Loucy (cell line): ENCODE results near the gene OIT3.

Experiments
- H2AFZ ChIP-seq: fragments of 200-600 bp; sonication (generic); 2 replicates; pipeline ENCODE4 v1.6.0; 2016; ENCODE audit warnings: antibody characterized with exemption, mild to moderate bottlenecking, low read length, moderate library complexity
- H3F3A ChIP-seq: fragments of 200-600 bp; 2 replicates; pipeline ENCODE4 v1.6.0; 2016; ENCODE audit warnings: antibody characterized with exemption, low read depth, mild to moderate bottlenecking
- H3K27me3 ChIP-seq: fragments of 200-600 bp; sonication (generic); 2 replicates; pipeline ENCODE4 v1.6.1; 2014; ENCODE audit warnings: low read length, mild to moderate bottlenecking; ENCODE audit not compliant: insufficient read depth, poor library complexity, severe bottlenecking
- H3K36me3 ChIP-seq: fragments of 200-600 bp; sonication (generic); 2 replicates; pipeline ENCODE4 v1.6.1; 2016; ENCODE audit warnings: low read length; ENCODE audit not compliant: insufficient read depth
- H3K4me1 ChIP-seq: fragments of 200-600 bp; sonication (generic); 2 replicates; pipeline ENCODE4 v1.5.1; 2014; ENCODE audit warnings: low read length, mild to moderate bottlenecking; ENCODE audit not compliant: insufficient read depth, poor library complexity, severe bottlenecking
- H3K4me2 ChIP-seq: fragments of 200-600 bp; sonication (generic); 2 replicates; pipeline ENCODE4 v1.6.0; 2014; ENCODE audit warnings: antibody characterized with exemption, low read length, low read depth, mild to moderate bottlenecking; ENCODE audit not compliant: poor library complexity, severe bottlenecking
- H3K4me3 ChIP-seq: fragments of 200-600 bp; sonication (generic); 2 replicates; pipeline ENCODE4 v1.5.1; 2014; ENCODE audit warnings: low read length, mild to moderate bottlenecking, mixed read lengths; ENCODE audit not compliant: poor library complexity, severe bottlenecking
- H3K79me2 ChIP-seq: fragments of 200-600 bp; sonication (generic); 2 replicates; pipeline ENCODE4 v1.6.1; 2014; ENCODE audit warnings: low read length; ENCODE audit not compliant: insufficient read depth
- H3K9ac ChIP-seq: fragments of 200-600 bp; sonication (generic); 2 replicates; pipeline ENCODE4 v1.6.0; 2014; ENCODE audit warnings: mild to moderate bottlenecking, low read depth, low read length, moderate library complexity; ENCODE audit not compliant: poor library complexity, severe bottlenecking
- H3K9me2 ChIP-seq: fragments of 200-600 bp; sonication (generic); replicated peaks from 2 replicates; pipeline ENCODE4 v1.6.1; 2016; ENCODE audit warnings: low read depth, low read length, mixed read lengths
- H3K9me3 ChIP-seq: fragments of 200-600 bp; sonication (generic); 2 replicates; pipeline ENCODE4 v1.6.1; 2014; ENCODE audit warnings: mild to moderate bottlenecking, antibody characterized with exemption, low read length, low read depth; ENCODE audit not compliant: insufficient read depth
- H4K20me1 ChIP-seq: fragments of 200-600 bp; sonication (generic); 2 replicates; pipeline ENCODE4 v1.6.0; 2014; ENCODE audit warnings: antibody characterized with exemption, low read length, mild to moderate bottlenecking; ENCODE audit not compliant: insufficient read depth, poor library complexity, severe bottlenecking
- EZH2phosphoT487 ChIP-seq: fragments of 200-600 bp; IDR thresholded peaks from 2 replicates; pipeline ENCODE4 v1.6.1; 2018; ENCODE audit warnings: antibody characterized with exemption, mild to moderate bottlenecking, moderate library complexity, borderline replicate concordance
- TF ChIP-seq, protein P1 (sequence below): fragments of 200-600 bp; sonication (generic); conservative IDR thresholded peaks from 2 replicates; pipeline ENCODE4 v1.5.1; 2014; ENCODE audit warnings: mild to moderate bottlenecking, antibody characterized with exemption, low read length

OIT3 gene

DNA sequence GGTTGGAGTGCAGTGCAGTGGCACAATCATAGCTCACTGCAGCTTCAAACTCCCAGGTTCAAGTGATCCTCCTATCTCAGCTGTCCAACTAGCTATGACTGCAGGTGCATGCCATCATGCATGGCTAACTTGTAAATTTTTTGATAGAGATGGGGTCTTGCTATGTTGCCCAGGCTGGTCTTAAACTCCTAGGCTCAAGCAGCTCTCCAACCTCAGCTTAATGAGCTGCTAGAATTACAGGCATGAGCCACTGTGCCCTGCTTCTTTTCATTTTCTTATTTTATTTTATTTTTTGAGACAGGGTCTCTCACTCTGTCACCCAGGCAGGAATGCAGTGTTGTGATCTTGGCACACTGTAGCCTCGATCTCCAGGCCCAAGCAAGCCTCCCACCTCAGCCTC lies 53.4 kb downstream of the OIT3 start:
- H3K79me2 ChIP-seq = no peaks in the 10 kb centered on the region
- H3K4me1 ChIP-seq = peaks cover 5% of the 10 kb centered on the region

GRCh38 chr10:72948762-72949161 lies 55.2 kb downstream of the OIT3 start:
- Histone ChIP-seq H3K4me1 (no peaks in the 10 kb centered on the region), H2AFZ (no peak overlapping the region), H3K4me2 (no peak overlapping the region), H4K20me1 (no peaks in the 10 kb centered on the region), H3K36me3 (no peaks in the 10 kb centered on the region), H3F3A (no peaks in the 10 kb centered on the region), H3K27me3 (no peaks in the 10 kb centered on the region), H3K79me2 (no peaks in the 10 kb centered on the region), H3K9me2 (no peaks in the 10 kb centered on the region), H3K9ac (no peak overlapping the region), H3K4me3 (no peak overlapping the region), H3K9me3 (no peaks in the 10 kb centered on the region)
- TF ChIP-seq EZH2phosphoT487 = no peak
- TF ChIP-seq, protein P1, sequence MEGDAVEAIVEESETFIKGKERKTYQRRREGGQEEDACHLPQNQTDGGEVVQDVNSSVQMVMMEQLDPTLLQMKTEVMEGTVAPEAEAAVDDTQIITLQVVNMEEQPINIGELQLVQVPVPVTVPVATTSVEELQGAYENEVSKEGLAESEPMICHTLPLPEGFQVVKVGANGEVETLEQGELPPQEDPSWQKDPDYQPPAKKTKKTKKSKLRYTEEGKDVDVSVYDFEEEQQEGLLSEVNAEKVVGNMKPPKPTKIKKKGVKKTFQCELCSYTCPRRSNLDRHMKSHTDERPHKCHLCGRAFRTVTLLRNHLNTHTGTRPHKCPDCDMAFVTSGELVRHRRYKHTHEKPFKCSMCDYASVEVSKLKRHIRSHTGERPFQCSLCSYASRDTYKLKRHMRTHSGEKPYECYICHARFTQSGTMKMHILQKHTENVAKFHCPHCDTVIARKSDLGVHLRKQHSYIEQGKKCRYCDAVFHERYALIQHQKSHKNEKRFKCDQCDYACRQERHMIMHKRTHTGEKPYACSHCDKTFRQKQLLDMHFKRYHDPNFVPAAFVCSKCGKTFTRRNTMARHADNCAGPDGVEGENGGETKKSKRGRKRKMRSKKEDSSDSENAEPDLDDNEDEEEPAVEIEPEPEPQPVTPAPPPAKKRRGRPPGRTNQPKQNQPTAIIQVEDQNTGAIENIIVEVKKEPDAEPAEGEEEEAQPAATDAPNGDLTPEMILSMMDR = no peak

More for the DNA sequence above, 53.4 kb downstream of the OIT3 start:
- Histone ChIP-seq H3F3A (no peaks in the 10 kb centered on the region), H3K9me2 (no peaks in the 10 kb centered on the region), H3K9ac (no peak overlapping the region), H3K4me3 (no peak overlapping the region), H3K36me3 (no peaks in the 10 kb centered on the region), H3K9me3 (no peaks in the 10 kb centered on the region), H3K27me3 (no peaks in the 10 kb centered on the region), H4K20me1 (no peaks in the 10 kb centered on the region), H2AFZ (no peak overlapping the region), H3K4me2 (no peak overlapping the region)
- no peak for TF ChIP-seq EZH2phosphoT487
- TF ChIP-seq, protein P1 = no peak

GRCh38 chr10:72951760-72952159 lies 58.2 kb downstream of the OIT3 start:
- Histone ChIP-seq H2AFZ (no peak overlapping the region), H3F3A (no peaks in the 10 kb centered on the region), H3K9me3 (no peaks in the 10 kb centered on the region), H3K79me2 (no peaks in the 10 kb centered on the region), H3K36me3 (no peaks in the 10 kb centered on the region), H3K9me2 (no peaks in the 10 kb centered on the region), H3K4me3 (no peak overlapping the region), H3K9ac (no peak overlapping the region), H3K4me2 (no peak overlapping the region), H3K27me3 (no peaks in the 10 kb centered on the region), H4K20me1 (no peaks in the 10 kb centered on the region), H3K4me1 (no peaks in the 10 kb centered on the region)
- TF ChIP-seq, protein P1 = no peak
- TF ChIP-seq EZH2phosphoT487 = no peak
